GM12875 (cell line): ENCODE measurements around the gene SSBP3.

Source experiments
- H3K4me3 ChIP-seq: one replicate; pipeline ENCODE4 v1.5.1; 2011; ENCODE audit warnings: low read depth, low read length, control low read depth
- TF ChIP-seq, protein P1 (sequence below): IDR thresholded peaks from 2 replicates; pipeline ENCODE4 v1.5.1; 2011; ENCODE audit warnings: low read depth, mild to moderate bottlenecking, control low read depth, inconsistent platforms, low read length, moderate library complexity, borderline replicate concordance; ENCODE audit not compliant: insufficient read depth

Gene SSBP3

DNA sequence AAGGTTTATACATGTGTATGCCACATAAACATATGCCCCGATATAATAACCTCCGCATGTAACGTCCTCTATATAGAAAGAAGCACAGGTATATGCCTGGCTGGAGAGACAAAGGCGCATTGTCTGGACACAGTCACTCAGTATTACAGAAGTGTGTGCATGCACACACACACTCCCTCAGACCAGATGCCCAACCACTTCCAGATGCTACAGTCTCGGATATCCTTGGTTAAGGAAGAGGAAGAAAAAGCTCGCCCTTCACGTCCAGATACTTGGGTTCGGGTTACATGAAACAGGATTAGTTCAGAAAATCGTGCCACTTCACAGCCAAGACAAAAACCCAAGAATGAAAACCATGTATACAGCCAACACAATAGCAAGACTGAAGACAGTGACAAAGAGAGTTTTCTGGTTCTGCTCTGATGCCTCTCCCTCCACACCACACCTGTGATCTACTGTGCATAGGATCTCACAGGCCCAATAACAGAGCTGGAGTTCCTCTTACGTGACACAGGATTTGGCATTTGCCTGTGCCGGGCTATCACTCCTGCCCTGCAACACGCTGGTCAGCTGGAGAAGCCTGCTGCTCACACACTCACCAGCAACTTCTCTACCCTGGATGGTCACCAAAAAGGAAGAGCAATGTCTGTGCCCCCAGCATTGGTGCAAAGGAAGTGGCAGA, 75.0 kb downstream of the SSBP3 start:
- TF ChIP-seq, protein P1, sequence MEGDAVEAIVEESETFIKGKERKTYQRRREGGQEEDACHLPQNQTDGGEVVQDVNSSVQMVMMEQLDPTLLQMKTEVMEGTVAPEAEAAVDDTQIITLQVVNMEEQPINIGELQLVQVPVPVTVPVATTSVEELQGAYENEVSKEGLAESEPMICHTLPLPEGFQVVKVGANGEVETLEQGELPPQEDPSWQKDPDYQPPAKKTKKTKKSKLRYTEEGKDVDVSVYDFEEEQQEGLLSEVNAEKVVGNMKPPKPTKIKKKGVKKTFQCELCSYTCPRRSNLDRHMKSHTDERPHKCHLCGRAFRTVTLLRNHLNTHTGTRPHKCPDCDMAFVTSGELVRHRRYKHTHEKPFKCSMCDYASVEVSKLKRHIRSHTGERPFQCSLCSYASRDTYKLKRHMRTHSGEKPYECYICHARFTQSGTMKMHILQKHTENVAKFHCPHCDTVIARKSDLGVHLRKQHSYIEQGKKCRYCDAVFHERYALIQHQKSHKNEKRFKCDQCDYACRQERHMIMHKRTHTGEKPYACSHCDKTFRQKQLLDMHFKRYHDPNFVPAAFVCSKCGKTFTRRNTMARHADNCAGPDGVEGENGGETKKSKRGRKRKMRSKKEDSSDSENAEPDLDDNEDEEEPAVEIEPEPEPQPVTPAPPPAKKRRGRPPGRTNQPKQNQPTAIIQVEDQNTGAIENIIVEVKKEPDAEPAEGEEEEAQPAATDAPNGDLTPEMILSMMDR: no peak
- H3K4me3 ChIP-seq: no peak overlapping the region

DNA sequence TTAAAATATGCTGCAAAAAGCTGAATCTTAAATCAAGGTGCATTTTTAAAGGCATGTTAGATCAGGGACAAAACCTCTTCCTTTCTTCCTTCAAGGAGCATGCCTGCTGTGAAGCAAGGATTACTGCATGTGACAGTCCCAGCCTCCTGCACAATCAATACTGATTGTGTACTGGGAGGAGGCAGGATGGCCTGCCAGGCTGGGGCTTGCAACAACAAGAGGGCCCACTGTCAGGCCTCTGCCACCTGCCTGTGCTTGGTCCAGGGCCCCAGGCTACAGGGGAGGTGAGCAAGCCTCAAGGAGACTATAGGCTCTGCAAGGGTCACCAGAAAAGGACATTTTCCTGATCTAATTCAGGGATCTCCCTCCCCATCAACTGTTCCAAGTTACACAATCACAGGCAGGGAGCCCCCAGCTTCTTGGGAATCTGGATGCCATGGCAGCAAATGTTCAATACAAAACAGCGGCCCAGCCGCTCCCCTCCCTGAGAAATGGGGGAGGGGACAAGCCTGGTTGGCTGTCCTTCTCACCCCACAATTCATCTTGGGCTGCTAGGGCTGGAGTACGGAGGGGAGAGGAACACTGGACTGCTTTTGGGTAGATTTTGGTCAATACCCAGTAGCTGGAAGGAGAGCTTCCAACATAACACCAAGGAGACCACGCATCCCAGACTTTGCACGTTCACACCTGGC, 76.7 kb downstream of the SSBP3 start:
- TF ChIP-seq, protein P1: no peak
- no peak overlapping the region for H3K4me3 ChIP-seq

DNA sequence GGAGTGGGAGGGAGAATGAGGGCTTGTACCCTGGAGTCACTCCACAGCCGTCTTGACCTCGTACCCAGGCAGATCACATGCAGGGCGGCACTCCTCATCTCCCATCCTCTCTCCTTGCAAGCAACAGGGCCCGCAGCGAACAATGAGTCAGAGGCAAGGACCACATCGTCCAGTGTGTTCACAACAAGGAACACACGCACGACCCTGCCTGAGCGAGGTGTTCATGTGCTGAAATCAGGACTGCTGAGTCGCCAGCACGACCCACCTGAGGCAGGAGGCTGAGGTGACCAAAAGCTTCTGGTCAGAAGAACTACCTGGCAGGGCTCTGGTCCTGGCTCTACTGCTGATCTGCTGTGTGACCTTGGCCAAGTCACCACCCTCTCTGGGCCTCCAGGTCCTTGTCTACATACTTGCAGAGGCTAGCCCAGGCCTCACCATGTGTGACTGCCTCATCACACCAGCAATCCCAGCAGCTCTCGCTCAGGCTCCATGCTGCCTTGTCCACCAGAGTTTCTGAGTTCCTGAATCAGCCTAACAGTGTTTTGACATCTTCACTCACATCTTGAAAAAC, 78.0 kb downstream of the SSBP3 start:
- H3K4me3 ChIP-seq: no peak overlapping the region
- TF ChIP-seq, protein P1: no peak

DNA sequence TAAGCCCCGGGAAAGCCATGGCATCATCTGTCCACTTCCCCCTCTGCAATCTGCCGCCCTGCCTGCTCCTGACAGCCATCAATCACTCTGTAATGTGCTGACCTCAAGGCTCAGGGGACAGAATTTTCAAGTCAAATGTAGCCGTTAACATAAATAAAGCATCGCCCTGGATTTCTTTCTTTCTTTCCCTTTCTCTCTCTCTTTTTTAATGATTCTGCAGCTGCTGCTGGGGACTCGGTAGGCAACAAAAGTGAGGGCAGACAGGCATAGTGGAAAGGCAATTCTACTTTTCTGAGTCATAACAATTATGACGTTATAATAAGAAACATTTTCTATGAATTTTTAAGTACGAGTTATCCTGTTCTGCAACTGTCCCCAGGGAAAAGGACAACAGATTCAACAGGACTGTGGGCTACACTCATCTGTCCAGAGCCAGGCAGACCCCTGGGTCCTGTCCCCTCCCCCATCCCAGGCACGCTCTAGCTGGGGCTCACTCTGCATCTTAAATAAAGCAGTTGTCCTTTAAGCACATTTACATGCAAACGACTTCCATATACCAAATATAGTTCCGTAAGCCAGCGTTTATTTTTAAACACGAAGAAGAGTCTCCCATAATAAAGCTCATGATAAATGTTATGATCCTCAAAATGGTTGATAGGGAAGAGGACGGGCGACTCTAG, 78.7 kb downstream of the SSBP3 start:
- TF ChIP-seq, protein P1: no peak
- no peak overlapping the region for H3K4me3 ChIP-seq

DNA sequence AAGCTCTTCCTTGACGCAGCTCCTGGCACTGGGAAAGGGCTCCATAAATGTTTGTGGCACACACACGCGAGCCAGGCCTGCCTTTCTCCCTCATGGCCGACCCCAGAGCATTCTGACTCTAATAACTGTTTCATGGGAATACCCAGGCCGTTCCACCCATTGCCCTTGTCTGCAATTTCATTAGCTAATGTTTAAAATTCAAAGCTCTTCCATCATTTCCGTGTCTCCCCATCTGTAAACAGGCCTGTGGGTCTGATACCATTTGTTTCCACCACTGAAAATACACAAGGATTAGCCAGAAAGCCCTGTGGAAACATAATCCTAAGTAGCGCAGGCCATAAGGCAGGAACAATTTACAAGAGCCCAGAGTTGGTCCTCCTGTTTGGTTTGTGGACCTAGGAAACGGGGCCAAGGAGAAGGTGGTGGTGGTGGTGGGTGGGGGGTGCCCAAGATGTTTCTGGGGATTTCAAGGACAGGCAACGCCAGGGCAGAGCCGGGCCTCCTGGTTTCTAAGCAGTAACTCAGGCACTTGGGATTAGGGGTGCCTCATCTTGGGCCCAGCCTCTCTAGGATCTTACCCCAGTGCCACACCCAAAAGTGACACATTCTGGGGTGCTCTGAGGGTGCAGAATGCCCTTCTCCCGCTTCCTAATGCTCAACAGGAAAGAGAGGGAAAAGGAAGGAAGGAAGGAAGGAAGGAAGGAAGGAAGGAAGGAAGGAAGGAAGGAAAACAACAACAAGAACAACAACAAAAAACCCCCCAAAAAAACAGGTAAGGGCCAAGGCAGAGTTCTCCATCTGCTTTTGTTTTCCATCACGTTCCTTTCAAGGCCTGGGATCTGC, 79.4 kb downstream of the SSBP3 start:
- TF ChIP-seq, protein P1: no peak
- H3K4me3 ChIP-seq: no peak overlapping the region

DNA sequence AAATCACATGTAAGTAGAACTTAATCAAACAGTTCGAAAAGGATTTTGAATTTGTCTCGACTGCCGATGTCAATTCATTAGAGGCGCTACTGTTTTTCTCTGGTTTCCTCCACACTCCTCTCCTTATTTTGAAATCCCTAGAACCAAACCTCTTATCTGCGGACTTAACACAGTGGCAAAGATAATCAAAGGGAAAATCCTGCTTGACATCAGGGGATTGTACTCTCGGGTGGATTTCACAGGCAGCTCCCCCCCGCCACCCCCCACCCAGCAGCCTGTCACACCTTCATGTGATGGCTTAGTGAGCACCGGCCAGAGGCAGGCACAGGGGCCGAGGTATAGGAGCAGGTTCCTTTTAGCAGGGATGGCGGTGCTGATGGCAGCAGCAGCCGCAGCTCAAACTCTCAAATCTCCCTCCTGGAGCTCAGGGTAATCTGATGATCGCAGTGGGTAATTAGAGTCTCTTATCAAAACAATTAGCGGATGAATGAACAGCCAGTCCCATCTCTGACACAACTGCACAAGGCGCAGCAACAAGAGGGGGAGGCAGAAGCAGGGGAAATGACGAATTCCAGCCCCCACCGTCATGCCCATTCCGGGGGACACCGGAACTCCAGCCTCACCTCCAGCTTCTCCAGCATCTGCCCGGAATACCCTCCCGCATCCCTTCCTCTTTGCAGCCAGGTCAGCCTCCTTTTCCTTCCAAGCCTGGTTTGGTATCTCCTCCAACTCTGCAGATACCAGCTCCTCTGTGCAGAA, 80.3 kb downstream of the SSBP3 start:
- TF ChIP-seq, protein P1: no peak
- no peak overlapping the region for H3K4me3 ChIP-seq
